NK-92 treated with Interleukin-12 subunit alpha and Interleukin-12 subunit beta, amount 100 ng/mL, for 24 hours (cell line): Measurements from ENCODE around the gene MAN1A1.

Experiments used
- DNase-seq: peaks from one replicate; lab custom pipeline; 2025; lab: John Stamatoyannopoulos, UW

The MAN1A1 gene

DNA sequence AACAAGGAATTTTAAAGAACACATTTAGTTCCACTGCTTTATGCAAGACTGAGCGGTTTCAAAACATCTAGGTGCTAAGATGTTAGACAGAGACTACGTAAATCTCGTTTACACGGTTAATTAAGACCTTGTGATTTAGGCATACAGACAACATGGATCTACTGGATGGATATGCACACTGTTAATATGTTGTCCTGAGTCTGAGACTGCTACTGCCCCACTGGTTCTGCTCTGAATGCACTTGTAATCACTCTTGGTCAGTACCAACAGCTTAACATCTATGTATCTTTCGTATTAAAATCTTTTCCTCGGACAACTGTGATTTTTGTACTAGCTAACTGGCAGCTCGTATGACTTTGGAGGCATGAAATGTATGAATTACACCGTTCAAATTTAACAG, 3.1 kb downstream of the MAN1A1 start:
- DNase-seq, result no peak

GRCh38 chr6:119345114-119345513, 4.4 kb downstream of the MAN1A1 start:
- DNase-seq, result no peak

GRCh38 chr6:119344306-119344705, 5.3 kb downstream of the MAN1A1 start:
- DNase-seq, result no peak

GRCh38 chr6:119343573-119344146, 5.9 kb downstream of the MAN1A1 start:
- no peak for DNase-seq

DNA sequence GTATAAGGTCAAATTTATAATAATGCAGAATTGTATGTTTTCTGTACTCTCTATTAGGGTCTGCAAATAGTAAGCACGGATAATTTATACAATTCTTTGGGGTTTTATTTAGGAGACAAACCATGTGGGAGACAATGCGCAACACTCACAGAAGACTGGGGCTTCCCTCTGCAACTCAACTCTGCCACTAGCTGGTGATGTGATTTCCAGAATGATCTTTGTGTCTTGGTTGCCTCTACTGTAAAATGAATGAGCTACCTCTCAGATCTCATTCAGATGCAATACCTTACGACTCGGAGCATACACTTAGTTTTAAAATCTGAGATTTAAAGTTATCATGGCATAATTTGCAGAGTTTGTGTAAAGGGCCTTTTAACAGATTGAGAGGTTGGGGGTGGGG, 6.4 kb downstream of the MAN1A1 start:
- DNase-seq, result no peak

DNA sequence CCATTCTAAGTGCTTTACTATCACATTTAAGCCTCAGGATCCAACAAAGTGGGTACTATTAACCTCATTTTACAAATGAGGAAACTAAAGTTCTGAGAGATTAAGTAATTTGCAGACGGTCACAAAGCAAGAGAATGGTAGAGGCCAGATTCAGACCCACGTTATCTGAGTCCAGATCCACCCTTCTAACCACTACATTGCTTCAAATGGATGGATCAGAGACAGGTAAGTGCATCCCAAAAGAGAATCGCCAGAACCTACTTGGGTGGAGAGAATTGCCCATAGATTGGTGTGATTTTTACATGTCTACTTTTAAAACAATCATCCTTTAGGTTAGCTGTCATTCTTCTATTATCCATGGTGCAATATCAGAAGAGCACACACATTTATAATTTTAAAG, 7.1 kb downstream of the MAN1A1 start:
- no peak for DNase-seq

DNA sequence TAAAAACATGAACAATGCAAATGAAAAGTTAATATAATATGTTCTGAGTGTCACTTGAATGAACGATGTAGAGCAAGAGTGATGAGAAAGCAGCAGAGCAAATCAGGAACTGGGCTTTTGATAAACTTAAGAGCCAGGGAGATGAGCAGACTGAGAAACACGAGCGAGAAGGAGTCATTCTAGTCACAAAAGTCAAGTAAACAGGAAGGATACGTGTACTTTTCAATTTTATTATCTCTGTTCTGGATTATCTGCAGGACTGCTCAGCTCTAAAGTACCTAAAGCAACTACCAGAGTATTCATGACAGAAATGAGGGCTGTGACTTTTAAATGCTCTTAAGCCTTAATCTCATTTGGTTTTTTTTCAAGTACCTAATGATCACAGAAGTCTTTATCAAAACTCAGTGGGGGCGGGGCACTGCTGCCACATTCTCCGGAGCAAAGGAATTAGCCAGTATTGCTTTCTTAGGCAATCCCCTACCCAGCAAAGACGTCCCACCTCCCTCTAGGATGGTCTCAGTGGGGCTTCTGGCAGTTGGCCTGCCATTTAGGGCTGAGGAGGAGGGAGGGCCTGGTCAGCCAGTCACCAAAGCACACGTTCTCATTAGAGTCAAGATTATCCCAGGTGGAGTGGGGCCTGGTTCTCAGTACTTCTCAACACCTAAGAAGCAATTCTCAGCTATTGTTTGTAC, 8.6 kb downstream of the MAN1A1 start:
- DNase-seq, result no peak

GRCh38 chr6:119339941-119340456, 9.6 kb downstream of the MAN1A1 start:
- no peak for DNase-seq

- DNase-seq, result no peak
Observed at GRCh38 chr6:119337762-119338161, 11.8 kb downstream of the MAN1A1 start.

- DNase-seq, result no peak
Observed at GRCh38 chr6:119337252-119337651, 12.3 kb downstream of the MAN1A1 start.

DNA sequence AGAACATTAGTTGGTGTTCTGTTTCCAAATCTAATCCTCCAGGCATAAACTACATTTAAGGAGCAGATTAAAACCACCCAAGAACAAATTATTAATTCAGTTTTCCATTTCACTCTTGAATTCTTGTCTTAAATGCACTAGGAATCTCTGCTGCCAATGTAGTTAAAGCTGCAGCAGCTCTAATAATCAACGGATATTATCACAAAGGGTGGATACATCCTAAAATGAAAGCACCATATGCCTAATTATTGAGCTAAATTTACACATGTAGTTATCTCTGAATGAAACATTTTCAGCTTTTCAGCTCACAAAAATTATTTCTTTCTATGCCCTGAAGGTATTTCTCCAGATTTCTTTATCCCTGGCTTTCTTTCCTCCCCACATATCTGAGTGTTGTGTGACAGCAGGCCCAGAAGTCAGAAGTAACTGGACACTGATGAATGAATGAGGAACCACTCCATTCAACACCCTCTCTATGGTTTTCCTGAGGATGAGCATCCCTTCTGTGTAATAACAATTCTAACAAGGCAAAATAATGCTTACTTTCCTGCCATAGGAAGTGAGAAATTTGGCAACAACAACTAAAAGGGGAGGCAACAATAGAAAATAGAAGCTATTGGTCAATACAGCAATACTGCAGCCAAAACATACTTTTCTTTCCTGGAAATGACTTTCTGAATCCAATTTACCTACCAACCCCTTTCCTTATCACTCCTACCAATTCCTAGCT, 14.9 kb downstream of the MAN1A1 start:
- DNase-seq, result no peak

DNA sequence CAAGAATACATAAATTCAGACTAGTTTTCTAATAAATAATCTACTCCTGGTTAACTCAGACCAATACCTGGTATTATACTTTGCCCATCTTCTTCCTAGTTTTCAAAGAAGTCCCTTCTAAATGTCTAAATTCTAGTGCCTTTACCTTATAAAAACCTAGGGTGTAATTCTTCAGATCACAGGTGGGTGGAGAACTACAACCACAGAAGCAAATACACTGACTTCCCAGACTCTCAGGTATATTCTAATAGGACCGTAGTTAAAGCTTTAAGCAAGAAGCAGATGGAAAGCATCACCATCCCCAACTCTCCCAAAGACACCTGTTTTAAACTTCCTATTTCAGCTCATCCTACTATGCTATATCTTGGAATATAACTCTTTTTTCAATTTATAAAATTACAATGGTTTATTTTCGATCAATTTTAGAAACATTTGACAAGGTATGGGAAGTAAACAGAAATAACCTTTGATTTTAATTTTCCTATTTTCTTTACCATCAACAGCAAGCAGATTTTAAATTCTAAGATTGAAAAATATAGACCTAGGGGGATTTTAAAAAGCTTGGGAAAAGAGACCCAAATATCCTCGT, 15.8 kb downstream of the MAN1A1 start:
- DNase-seq, result no peak

- DNase-seq, result no peak
Observed at GRCh38 chr6:119333063-119333609, 16.4 kb downstream of the MAN1A1 start.

DNA sequence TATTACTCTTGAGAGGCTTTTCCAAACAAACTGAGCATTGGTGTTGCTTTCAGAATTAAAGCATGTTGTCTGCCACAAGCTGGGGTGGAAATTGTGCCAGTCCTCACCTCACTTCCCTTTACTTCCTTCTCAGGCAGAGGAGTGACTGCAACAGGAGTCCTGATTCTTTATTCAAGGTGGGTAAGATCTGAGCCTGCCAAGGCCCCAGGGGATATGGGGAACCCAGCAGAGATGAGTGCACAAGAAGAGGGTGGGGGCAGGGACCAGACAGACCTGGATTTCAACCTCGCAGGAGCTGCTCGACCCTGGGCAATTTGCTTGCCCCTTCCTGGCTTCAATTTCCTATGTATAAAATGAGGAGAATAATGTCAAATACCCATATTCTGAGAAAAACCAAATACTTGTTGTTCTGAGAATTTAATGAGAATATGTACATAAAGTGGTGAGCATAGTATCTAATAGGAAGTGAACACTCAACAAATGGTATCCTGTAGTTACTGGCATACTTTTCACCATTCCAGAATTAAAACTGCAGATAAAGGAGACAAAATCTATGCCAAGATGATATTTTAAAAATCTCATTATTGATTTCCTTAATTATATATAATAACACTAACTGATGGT, 17.8 kb downstream of the MAN1A1 start:
- no peak for DNase-seq

- no peak for DNase-seq
Observed at GRCh38 chr6:119330520-119331113, 18.9 kb downstream of the MAN1A1 start.

DNA sequence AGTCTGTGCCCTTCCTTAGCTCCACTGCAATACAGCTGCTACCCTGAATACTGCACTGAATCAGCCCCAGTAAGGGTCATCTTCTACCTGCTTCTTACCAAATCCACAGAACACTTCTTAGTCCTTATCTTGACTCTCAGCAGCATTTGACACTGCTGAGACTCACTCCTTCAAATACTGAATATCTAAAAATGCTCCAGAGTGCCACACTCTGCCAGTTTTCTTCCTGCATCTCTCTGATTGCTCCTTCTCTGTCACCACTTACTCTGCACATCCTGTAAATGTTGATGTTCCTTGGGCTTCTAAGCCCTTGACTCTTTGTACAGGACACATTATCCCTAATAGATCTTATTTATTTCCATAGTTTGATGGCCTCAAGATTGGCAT, 19.8 kb downstream of the MAN1A1 start:
- DNase-seq, result no peak

GRCh38 chr6:119328892-119329793, 20.4 kb downstream of the MAN1A1 start:
- DNase-seq, result no peak

DNA sequence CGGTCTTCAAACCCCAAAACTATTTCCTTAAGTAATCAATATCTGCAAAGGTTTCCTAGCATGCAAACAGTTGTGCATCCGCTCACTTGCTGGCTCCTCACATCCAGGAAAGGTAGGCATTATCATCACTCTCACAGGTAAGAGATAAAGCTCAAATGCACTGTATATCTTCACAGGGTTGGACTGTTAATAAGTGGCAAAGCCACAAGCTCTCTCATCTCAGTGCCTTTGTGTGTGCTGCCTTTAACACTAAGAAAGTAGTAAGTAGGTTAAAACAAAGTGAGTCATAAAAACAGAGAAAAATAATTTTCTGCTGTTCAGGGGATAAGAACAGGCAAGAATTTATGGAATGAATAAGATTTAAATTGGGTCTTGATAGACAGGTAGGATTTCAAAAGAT, 21.3 kb downstream of the MAN1A1 start:
- DNase-seq, result no peak

DNA sequence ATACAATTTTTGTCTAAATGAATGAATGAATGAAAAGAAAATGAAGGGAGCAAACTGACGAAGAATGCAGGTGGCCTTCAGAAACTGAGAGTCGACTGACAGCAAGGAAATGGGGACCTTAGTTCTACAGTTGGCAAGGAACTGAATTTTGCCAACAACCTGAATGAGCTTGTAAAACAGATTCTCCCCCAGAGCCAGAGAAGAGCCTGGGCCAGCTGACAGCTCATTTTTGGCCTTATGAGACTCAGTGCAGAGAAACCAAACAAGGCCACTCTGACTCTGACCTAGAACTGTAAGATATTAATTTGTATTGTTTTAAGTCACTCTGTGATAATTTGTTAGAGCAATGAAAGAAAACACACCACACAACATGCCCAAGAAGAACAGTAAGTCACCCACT, 21.8 kb downstream of the MAN1A1 start:
- DNase-seq, result no peak

DNA sequence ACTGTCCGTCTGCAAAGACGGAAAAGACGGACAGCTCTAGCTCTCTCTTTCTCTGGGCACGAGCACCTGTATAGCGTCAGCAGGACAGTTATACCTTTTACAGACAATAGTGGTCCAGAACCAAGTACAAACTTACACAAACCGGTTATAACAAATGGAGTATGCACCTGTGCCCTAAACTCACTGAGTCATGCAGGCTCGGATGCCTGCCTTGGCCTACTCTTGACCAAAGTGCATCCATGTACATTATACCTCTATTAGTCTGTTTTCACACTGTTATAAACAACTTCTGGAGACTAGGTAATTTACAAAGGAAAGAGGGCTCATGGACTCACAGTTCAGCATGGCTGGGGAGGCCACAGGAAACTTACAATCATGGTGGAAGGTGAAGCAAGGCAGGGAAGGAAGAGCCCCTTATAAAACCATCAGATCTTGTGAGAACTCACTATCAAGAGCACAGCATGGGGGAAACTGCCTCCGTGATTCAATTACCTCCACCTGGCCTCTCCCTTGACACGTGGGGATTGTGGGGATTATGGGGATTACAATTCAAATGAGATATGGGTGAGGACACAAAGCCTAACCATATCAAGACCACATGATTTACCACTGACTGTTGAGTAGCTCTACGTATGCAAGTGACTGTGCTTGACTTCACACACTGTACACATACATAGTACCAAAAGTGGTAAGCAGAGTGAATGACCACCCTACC, 23.1 kb downstream of the MAN1A1 start:
- DNase-seq, result no peak
